ENCODE results near the gene KLHDC8A. TPM values are rescaled to one million over a fixed set of nuclear protein-coding genes. Genes with fewer than 3 reads are reported as not detected.
A peak's percentile ranks its signal among the peaks of the same experiment; 100 is the strongest.

KLHDC8A gene
- total RNA-seq, 2 experiments from 2014 or later = not detected

GRCh38 chr1:205294175-205294917 lies 62.4 kb downstream of the KLHDC8A start:
- ATAC-seq (no peak), DNase-seq (no peak)
- H3K36me3 Mint-ChIP-seq (ENCODE audit: low read depth) = no peaks in the 10 kb centered on the region
- peaks cover 57% of the 10 kb centered on the region for H3K4me1 Mint-ChIP-seq (ENCODE audit: low read depth)
- H3K27me3 Mint-ChIP-seq = no peaks in the 10 kb centered on the region
- ChIA-PET CTCF (interaction anchor here (0.7 to 2.2 kb wide), 8 partner anchors 10 to 60 kb away, joined by 3 to 8 read pairs (median 4); partner anchors contain the start of gene NUAK2), POLR2A (interaction anchor here (1.1 to 1.4 kb wide), 3 partner anchors 13 to 25 kb away, joined by 3 to 4 read pairs (median 3); no protein-coding TSS in a partner anchor)
- no peaks in the 10 kb centered on the region for H3K9me3 Mint-ChIP-seq
- no peak overlapping the region for H3K4me3 Mint-ChIP-seq
- intact Hi-C loops (cut with micrococcal nuclease) = no loop called here
- H3K27ac Mint-ChIP-seq = peak overlapping the region; percentile 34
- no peak for TF ChIP-seq CTCF (IDR thresholded peaks at IDR 0.05)

GRCh38 chr1:205293350-205294074 lies 63.2 kb downstream of the KLHDC8A start:
- no peaks in the 10 kb centered on the region for H3K9me3 Mint-ChIP-seq
- H3K27ac Mint-ChIP-seq = no peak overlapping the region
- H3K4me3 Mint-ChIP-seq = no peak overlapping the region
- POLR2A ChIA-PET = interaction anchor here (1.1 to 1.4 kb wide), 3 partner anchors 14 to 26 kb away, joined by 3 to 4 read pairs (median 3); no protein-coding TSS in a partner anchor
- no peaks in the 10 kb centered on the region for H3K36me3 Mint-ChIP-seq (ENCODE audit: low read depth)
- no peaks in the 10 kb centered on the region for H3K27me3 Mint-ChIP-seq
- H3K4me1 Mint-ChIP-seq (ENCODE audit: low read depth) = peaks cover 57% of the 10 kb centered on the region
- CTCF ChIA-PET = interaction anchor here (1.1 to 2.2 kb wide), 6 partner anchors 9 to 32 kb away, joined by 3 to 8 read pairs (median 4); partner anchors contain the start of gene NUAK2
- intact Hi-C loops (cut with micrococcal nuclease) = no loop called here
- ATAC-seq = no peak
- TF ChIP-seq CTCF (IDR thresholded peaks at IDR 0.05) = no peak
- DNase-seq = no peak

GRCh38 chr1:205291596-205291995 lies 65.1 kb downstream of the KLHDC8A start:
- Mint-ChIP-seq H3K27me3 (no peaks in the 10 kb centered on the region), H3K4me1 (ENCODE audit: low read depth) (peaks cover 66% of the 10 kb centered on the region), H3K36me3 (ENCODE audit: low read depth) (no peaks in the 10 kb centered on the region), H3K9me3 (no peaks in the 10 kb centered on the region), H3K4me3 (no peak overlapping the region), H3K27ac (no peak overlapping the region)
- POLR2A ChIA-PET = no interaction called here
- DNase-seq = peak; percentile 65
- TF ChIP-seq CTCF (IDR thresholded peaks at IDR 0.05) = no peak
- intact Hi-C loops (cut with micrococcal nuclease) = no loop called here
- ATAC-seq = peak; percentile 7
- CTCF ChIA-PET = no interaction called here

- DNase-seq = peak; percentile 97
- H3K36me3 Mint-ChIP-seq (ENCODE audit: low read depth) = no peaks in the 10 kb centered on the region
- H3K4me3 Mint-ChIP-seq = peak overlapping the region; percentile 26
- CTCF ChIA-PET = interaction anchor here (0.7 to 23.4 kb wide), 7 partner anchors 10 to 197 kb away, joined by 3 to 1285 read pairs (median 4); partner anchors contain the start of gene NUAK2
- H3K4me1 Mint-ChIP-seq (ENCODE audit: low read depth) = peaks cover 70% of the 10 kb centered on the region
- no peaks in the 10 kb centered on the region for H3K27me3 Mint-ChIP-seq
- peak overlapping the region; percentile 85 for H3K27ac Mint-ChIP-seq
- ATAC-seq = peak; percentile 76
- POLR2A ChIA-PET = interaction anchor here (0.6 to 10.4 kb wide), 7 partner anchors 10 to 460 kb away, joined by 3 to 158 read pairs (median 3); partner anchors contain the start of gene NUAK2
- H3K9me3 Mint-ChIP-seq = no peaks in the 10 kb centered on the region
- intact Hi-C loops (cut with micrococcal nuclease) = no loop called here
- no peak for TF ChIP-seq CTCF (IDR thresholded peaks at IDR 0.05)
Measured at GRCh38 chr1:205287767-205288559, 68.8 kb downstream of the KLHDC8A start.

All from activated CD8-positive, alpha-beta T cell treated with anti-CD3 and anti-CD28 coated beads for 36 hours (primary cell).